Fibroblast of pulmonary artery (primary cell): ENCODE measurements around the gene RSBN1L.

Source experiments
- DNase-seq: peaks from one replicate; pipeline ENCODE4 v3.0.0-alpha.2; 2010; ENCODE audit warnings: low read depth
- H3K4me3 ChIP-seq: replicated peaks from 2 replicates; pipeline ENCODE4 v1.5.1; 2011; ENCODE audit warnings: low read depth, mild to moderate bottlenecking, control low read depth, low read length, moderate library complexity
- TF ChIP-seq, protein P1 (sequence below): IDR thresholded peaks from 2 replicates; pipeline ENCODE4 v1.5.1; 2011; ENCODE audit warnings: mild to moderate bottlenecking, control low read depth, low read length, inconsistent platforms; ENCODE audit errors: missing control alignments

The RSBN1L gene

DNA sequence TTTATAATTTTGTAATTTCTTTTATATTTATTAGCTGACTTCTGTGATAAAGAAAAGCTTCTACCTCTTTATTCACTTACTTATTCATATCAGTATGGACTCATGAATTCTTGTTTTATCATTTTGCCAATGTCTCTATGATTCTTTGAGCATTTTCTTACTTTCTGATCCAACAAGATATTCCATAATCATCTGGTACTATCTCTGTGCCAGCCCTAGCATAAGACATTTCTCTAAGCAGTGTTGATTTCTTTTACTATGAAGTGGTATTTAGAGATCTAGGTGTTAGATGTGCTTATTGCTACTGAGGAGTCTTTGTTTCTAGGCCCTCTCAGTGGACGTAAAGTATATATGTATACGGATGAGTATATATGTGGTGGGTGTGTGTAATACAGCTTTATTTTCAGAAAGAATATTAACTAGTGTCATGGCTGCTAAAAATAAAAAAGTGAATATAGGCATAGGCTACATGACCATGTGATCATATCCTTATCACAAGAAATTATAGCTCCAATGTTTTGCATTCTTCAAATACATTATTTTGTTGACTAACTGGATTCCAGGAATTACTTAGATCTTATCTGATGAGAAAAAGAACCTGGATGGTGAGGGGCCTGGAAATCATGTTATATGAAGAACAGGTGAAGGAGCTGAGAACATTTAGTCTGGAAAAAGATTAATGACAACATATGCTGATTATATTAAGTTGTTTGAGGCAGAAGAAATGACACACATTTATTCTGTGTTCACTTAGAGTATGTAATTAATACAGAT lies 115.4 kb downstream of the RSBN1L start:
- DNase-seq, result peak; percentile 24
- TF ChIP-seq, protein P1, sequence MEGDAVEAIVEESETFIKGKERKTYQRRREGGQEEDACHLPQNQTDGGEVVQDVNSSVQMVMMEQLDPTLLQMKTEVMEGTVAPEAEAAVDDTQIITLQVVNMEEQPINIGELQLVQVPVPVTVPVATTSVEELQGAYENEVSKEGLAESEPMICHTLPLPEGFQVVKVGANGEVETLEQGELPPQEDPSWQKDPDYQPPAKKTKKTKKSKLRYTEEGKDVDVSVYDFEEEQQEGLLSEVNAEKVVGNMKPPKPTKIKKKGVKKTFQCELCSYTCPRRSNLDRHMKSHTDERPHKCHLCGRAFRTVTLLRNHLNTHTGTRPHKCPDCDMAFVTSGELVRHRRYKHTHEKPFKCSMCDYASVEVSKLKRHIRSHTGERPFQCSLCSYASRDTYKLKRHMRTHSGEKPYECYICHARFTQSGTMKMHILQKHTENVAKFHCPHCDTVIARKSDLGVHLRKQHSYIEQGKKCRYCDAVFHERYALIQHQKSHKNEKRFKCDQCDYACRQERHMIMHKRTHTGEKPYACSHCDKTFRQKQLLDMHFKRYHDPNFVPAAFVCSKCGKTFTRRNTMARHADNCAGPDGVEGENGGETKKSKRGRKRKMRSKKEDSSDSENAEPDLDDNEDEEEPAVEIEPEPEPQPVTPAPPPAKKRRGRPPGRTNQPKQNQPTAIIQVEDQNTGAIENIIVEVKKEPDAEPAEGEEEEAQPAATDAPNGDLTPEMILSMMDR, result no peak
- no peak overlapping the region for H3K4me3 ChIP-seq

DNA sequence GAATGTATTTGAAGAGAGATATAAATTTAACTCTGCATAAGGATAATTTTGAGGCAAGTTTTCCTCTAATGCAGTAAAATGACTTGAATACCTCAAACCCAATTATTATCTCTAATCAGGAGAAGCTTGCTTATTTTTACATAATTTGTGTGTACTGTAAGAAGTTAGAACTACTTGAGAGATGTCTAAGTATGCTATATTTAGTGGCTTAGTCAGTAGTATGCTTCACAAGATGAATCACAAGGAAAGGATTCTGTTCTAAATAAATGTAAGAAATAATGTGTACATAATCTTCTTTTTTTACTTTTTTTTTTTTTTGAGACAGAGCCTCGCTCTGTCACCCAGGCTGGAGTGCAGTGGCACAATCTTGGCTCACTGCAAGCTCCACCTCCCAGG lies 116.0 kb downstream of the RSBN1L start:
- H3K4me3 ChIP-seq, result no peak overlapping the region
- TF ChIP-seq, protein P1, result no peak
- peak; percentile 58 for DNase-seq

DNA sequence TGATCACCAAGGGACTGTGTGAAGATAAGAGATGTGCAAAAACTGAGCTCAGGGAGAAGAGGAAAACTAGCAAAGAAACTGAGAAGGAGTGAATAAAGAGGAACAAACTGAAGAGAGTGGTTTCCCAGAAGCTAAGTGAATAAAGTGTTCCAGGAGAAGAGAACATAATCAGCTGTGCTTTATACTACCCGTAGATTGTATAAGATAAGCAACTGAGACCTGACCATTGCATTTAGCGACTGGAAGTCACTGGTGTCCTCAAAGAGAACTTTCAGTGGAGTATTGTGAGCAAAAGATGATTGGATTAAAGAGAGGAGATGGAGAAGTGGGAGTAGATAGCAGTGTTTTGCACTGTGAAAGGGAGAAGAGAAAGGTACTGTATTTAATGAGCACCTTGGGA lies 116.9 kb downstream of the RSBN1L start:
- TF ChIP-seq, protein P1, result no peak
- H3K4me3 ChIP-seq, result no peak overlapping the region
- DNase-seq, result no peak

- no peak for DNase-seq
- TF ChIP-seq, protein P1, result no peak
- no peak overlapping the region for H3K4me3 ChIP-seq
These were observed 122.8 kb downstream of the RSBN1L start for GRCh38 chr7:77819021-77819420.

- TF ChIP-seq, protein P1, result no peak
These were observed 124.7 kb downstream of the RSBN1L start for GRCh38 chr7:77820967-77821366.

GRCh38 chr7:77822269-77822668 lies 126.0 kb downstream of the RSBN1L start:
- TF ChIP-seq, protein P1, result no peak
- H3K4me3 ChIP-seq, result no peak overlapping the region
- no peak for DNase-seq

More at GRCh38 chr7:77820967-77821366, 124.7 kb downstream of the RSBN1L start:
- no peak overlapping the region for H3K4me3 ChIP-seq
- no peak for DNase-seq

GRCh38 chr7:77823787-77824186 lies 127.5 kb downstream of the RSBN1L start:
- TF ChIP-seq, protein P1, result no peak
- no peak for DNase-seq
- H3K4me3 ChIP-seq, result no peak overlapping the region
